Nephron (organoid): ENCODE measurements around the gene LY9.

Experiments used
- H3K27ac Mint-ChIP-seq, 3 experiments: 2 replicates each; pipeline ENCODE4 v1.8.0; 2020; ENCODE audit warnings: mixed read lengths in 3 of 3, mild to moderate bottlenecking in 2 of 3, moderate library complexity in 1 of 3
- H3K27me3 Mint-ChIP-seq: 2 replicates; pipeline ENCODE4 v1.8.0; 2021; ENCODE audit warnings: low read depth, mild to moderate bottlenecking, moderate library complexity, mixed read lengths
- H3K36me3 Mint-ChIP-seq: 2 replicates; pipeline ENCODE4 v1.8.0; 2020; ENCODE audit warnings: low read depth, mixed read lengths
- H3K4me1 Mint-ChIP-seq: 2 replicates; pipeline ENCODE4 v1.8.0; 2020; ENCODE audit warnings: mixed read lengths
- H3K4me3 Mint-ChIP-seq, 3 experiments: 2 replicates each; pipeline ENCODE4 v1.8.0; 2020; ENCODE audit warnings: mild to moderate bottlenecking in 3 of 3, mixed read lengths in 3 of 3, moderate library complexity in 2 of 3
- H3K9me3 Mint-ChIP-seq: 2 replicates; pipeline ENCODE4 v1.8.0; 2020; ENCODE audit warnings: mixed read lengths
- TF ChIP-seq, protein P1 (sequence below), 3 experiments: fragments of 200-600 bp; sonication (generic); IDR thresholded peaks; one replicate each; pipeline ENCODE4 v1.5.0; 2021; ENCODE audit warnings: antibody characterized with exemption in 3 of 3; ENCODE audit not compliant: unreplicated experiment in 3 of 3

Gene LY9

DNA sequence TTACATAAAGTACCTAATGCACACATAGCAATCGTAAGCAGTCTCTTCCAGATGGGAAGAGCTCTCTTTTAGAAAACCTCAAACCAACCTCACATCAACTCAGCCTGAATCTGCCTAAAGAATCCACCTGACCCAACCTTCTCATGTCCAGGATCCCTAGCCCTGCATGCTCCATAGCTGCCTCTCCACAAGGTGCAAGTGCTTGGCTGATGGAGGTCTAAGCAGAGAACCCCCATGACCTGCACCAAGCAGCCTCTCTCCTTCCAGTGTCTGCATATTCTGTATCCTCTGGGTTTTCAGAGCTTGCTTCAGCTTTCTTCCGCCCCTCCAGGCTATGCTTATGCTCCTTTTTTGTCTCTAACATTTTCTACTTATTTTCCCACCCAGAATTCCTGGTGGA lies 2.5 kb downstream of the LY9 start:
- Mint-ChIP-seq H3K27me3 (peaks cover 8% of the 10 kb centered on the region), H3K4me1 (no peaks in the 10 kb centered on the region), H3K9me3 (no peaks in the 10 kb centered on the region), H3K36me3 (no peaks in the 10 kb centered on the region), H3K4me3 (no peak overlapping the region), H3K27ac (no peak overlapping the region)
- TF ChIP-seq, protein P1, sequence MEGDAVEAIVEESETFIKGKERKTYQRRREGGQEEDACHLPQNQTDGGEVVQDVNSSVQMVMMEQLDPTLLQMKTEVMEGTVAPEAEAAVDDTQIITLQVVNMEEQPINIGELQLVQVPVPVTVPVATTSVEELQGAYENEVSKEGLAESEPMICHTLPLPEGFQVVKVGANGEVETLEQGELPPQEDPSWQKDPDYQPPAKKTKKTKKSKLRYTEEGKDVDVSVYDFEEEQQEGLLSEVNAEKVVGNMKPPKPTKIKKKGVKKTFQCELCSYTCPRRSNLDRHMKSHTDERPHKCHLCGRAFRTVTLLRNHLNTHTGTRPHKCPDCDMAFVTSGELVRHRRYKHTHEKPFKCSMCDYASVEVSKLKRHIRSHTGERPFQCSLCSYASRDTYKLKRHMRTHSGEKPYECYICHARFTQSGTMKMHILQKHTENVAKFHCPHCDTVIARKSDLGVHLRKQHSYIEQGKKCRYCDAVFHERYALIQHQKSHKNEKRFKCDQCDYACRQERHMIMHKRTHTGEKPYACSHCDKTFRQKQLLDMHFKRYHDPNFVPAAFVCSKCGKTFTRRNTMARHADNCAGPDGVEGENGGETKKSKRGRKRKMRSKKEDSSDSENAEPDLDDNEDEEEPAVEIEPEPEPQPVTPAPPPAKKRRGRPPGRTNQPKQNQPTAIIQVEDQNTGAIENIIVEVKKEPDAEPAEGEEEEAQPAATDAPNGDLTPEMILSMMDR (IDR thresholded peaks at IDR 0.05; ENCODE audit: unreplicated experiment in 3 of 3) = no peak

DNA sequence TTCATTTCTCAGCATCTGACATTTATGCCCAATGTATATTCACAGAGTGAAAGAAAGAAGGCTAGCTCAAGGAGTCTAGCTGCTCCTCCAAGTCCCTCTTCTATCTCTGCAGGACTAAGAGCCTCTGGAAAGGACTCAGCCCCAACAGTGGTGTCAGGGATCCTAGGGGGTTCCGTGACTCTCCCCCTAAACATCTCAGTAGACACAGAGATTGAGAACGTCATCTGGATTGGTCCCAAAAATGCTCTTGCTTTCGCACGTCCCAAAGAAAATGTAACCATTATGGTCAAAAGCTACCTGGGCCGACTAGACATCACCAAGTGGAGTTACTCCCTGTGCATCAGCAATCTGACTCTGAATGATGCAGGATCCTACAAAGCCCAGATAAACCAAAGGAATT lies 3.7 kb downstream of the LY9 start:
- H3K4me3 Mint-ChIP-seq = no peak overlapping the region

DNA sequence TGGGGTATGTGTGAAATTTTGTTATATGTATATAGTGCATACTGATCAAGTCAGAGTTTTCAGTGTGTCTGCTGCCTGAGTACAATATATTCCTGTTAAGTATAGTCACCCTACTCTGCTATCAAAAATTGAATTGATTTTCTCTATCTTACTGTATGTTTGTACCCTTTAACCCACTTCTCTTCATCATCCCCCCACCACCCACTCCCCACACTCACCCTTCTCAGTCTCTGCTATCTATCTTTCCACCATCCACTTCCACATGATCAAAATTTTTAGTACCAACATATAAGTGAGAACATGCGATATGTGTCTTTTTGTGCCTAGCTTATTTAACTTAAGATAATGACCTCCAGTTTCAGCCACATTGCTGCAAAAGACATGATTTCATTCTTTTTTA lies 4.2 kb downstream of the LY9 start:
- no peak overlapping the region for H3K27ac Mint-ChIP-seq
- TF ChIP-seq, protein P1 (IDR thresholded peaks at IDR 0.05; ENCODE audit: unreplicated experiment in 3 of 3) = no peak
- peaks cover 5% of the 10 kb centered on the region for H3K9me3 Mint-ChIP-seq
- H3K4me3 Mint-ChIP-seq = no peak overlapping the region
- no peaks in the 10 kb centered on the region for H3K4me1 Mint-ChIP-seq
- H3K36me3 Mint-ChIP-seq = no peaks in the 10 kb centered on the region
- peaks cover 3% of the 10 kb centered on the region for H3K27me3 Mint-ChIP-seq

More for the DNA sequence above, 3.7 kb downstream of the LY9 start:
- H3K9me3 Mint-ChIP-seq = peaks cover 5% of the 10 kb centered on the region
- TF ChIP-seq, protein P1 (IDR thresholded peaks at IDR 0.05; ENCODE audit: unreplicated experiment in 3 of 3) = no peak
- H3K36me3 Mint-ChIP-seq = no peaks in the 10 kb centered on the region
- no peak overlapping the region for H3K27ac Mint-ChIP-seq
- H3K27me3 Mint-ChIP-seq = peaks cover 3% of the 10 kb centered on the region
- H3K4me1 Mint-ChIP-seq = no peaks in the 10 kb centered on the region

DNA sequence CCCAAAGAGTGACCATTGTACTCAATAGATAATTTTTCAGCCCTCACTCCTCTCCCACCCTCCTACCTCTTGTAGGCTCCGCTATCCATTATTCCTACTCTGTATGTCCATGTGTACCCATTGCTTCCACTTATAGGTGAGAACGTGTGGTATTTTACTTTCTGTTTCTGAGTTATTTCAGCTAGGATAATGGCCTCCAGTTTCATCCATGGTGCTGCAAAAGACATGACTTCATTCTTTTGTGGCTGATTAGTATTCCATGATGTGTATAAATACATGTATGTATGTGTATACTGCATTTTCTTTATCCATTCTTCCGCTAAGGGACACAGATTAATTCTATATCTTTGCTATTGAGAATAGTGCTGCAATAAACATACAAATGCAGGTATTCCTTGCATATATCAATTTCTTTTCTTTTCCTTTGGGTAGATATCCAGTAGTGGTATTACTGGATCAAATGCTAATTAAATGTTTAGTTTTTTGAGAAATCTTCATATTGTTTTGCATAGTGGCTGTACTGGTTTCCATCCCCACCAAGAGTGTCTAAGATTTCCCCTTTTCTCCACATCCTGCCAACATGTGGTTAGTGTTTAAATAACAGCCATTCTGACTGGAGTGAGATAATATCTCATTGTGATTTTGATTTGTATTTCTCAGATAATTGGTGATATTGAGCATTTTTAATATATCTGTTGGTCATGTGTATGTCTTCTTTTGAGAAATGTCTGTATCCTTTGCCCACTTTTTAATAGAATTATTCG lies 4.9 kb downstream of the LY9 start:
- Mint-ChIP-seq H3K4me1 (no peaks in the 10 kb centered on the region), H3K4me3 (no peak overlapping the region), H3K9me3 (peaks cover 8% of the 10 kb centered on the region), H3K27me3 (no peaks in the 10 kb centered on the region), H3K27ac (no peak overlapping the region), H3K36me3 (no peaks in the 10 kb centered on the region)
- TF ChIP-seq, protein P1 (IDR thresholded peaks at IDR 0.05; ENCODE audit: unreplicated experiment in 3 of 3) = no peak

DNA sequence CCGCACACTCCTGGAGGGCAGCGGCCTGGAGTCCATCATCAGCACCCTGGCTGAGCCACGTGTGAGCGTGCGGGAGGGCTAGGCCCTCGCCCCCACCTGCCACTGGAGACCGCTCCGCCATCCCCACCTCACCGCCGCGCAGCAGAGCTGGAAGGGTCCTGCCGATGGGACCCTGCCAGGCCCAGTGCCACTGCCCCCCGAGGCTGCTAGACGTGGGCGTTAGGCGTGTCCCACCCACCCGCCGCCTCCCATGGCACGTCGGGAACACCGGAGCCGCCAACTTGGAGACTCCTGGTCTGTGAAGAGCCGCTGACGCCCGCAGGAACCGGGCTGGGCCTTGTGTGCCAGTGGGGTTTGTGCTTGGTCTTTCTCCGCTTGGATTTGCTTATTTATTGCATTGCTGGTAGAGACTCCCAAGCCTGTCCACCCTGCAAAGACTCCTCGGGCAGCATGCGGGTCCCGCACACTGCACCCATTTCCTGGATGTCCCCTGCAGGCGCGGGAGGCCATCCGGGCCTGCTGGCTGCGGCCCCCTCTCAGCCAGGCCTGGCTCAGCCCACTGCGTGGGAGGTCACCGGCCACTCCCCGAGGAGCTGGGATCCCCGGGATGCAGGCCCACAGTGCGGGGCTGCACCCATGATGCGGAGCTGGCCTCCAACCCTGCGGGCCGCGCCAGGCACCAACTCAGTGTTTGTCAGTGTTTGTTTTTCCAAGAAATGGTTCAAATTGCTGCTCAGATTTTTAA lies 6.0 kb downstream of the LY9 start:
- TF ChIP-seq, protein P1 (IDR thresholded peaks at IDR 0.05; ENCODE audit: unreplicated experiment in 3 of 3) = no peak
- Mint-ChIP-seq H3K4me3 (no peak overlapping the region), H3K4me1 (no peaks in the 10 kb centered on the region), H3K9me3 (peaks cover 18% of the 10 kb centered on the region), H3K27me3 (no peaks in the 10 kb centered on the region), H3K27ac (no peak overlapping the region), H3K36me3 (no peaks in the 10 kb centered on the region)
